A549 (cell line): ENCODE results near the gene MAN1C1. TPM values are rescaled to one million over a fixed set of nuclear protein-coding genes. Genes with fewer than 3 reads are reported as not detected.
A peak's percentile ranks its signal among the peaks of the same experiment; 100 is the strongest.

ENCODE experiments used
- ATAC-seq, 2 experiments: fragments of 200-7000 bp in 1 of 2; fragments of >200 bp in 1 of 2; cut with Nextera tagmentation in 1 of 2; cut with Tn5 transposase in 1 of 2; 3 replicates each; pipeline versions ENCODE4 v1.8.0 to v1.9.1; 2018 to 2020; ENCODE audit warnings: mild to moderate bottlenecking in 1 of 2, moderate library complexity in 1 of 2
- CTCF ChIA-PET: fragments of 300-600 bp; sonication (Branson Sonifier 250); formaldehyde crosslinking; extraction: SDS; loops from one replicate; lab custom pipeline; 2021; ENCODE audit warnings: antibody characterized with exemption, inconsistent platforms; lab: Yijun Ruan, JAX
- POLR2A ChIA-PET: fragments of 350-600 bp; formaldehyde crosslinking; extraction: SDS; loops from one replicate; lab custom pipeline; 2021; ENCODE audit warnings: antibody characterized with exemption, inconsistent platforms; lab: Yijun Ruan, JAX
- DNase-seq, 2 experiments: peaks; one replicate each; pipeline versions ENCODE4 v3.0.0 to v3.0.0-alpha.2; 2011 to 2016; ENCODE audit warnings: low read depth in 1 of 2, low spot score in 1 of 2
- FAIRE-seq: peaks from 2 replicates; lab custom pipeline; 2011; peaks lifted over from hg19 to GRCh38; lab: Jason Lieb, UNC
- H3K27ac ChIP-seq, 2 experiments: fragments of >200 bp; sonication (Bioruptor Twin); formaldehyde crosslinking; 3 replicates each; pipeline ENCODE4 v1.5.1; 2016 to 2017
- H3K4me1 ChIP-seq: fragments of >200 bp; sonication (Bioruptor Twin); formaldehyde crosslinking; 3 replicates; pipeline ENCODE4 v1.6.1; 2016
- H3K4me2 ChIP-seq: fragments of >200 bp; sonication (Bioruptor Twin); formaldehyde crosslinking; 3 replicates; pipeline ENCODE4 v1.6.1; 2016
- H3K4me3 ChIP-seq: fragments of >200 bp; sonication (Bioruptor Twin); formaldehyde crosslinking; 3 replicates; pipeline ENCODE4 v1.5.1; 2016
- H3K9me3 ChIP-seq: fragments of >200 bp; sonication (Bioruptor Twin); formaldehyde crosslinking; 3 replicates; pipeline ENCODE4 v1.6.1; 2016
- BHLHE40 ChIP-seq: IDR thresholded peaks from 2 replicates; pipeline ENCODE4 v1.6.1; 2012; ENCODE audit warnings: low read depth, low read length, inconsistent platforms
- CBX8 ChIP-seq: fragments of 200-600 bp; sonication (generic); IDR thresholded peaks from 2 replicates; pipeline ENCODE4 v1.6.1; 2016
- CEBPB ChIP-seq, 2 experiments: fragments of >200 bp in 1 of 2; sonication (Bioruptor Twin) in 1 of 2; formaldehyde crosslinking in 1 of 2; IDR thresholded peaks; 2 replicates each; pipeline ENCODE4 v1.6.1; 2012 to 2016
- FOSB ChIP-seq: fragments of 250-450 bp; sonication (Bioruptor Pico); IDR thresholded peaks from 2 replicates; pipeline ENCODE4 v1.5.0; 2020; ENCODE audit warnings: mild to moderate bottlenecking, moderate library complexity
- HOXB13 ChIP-seq: fragments of 250-450 bp; sonication (Bioruptor Pico); IDR thresholded peaks from 2 replicates; pipeline ENCODE4 v1.5.0; 2020; ENCODE audit warnings: low read depth, mild to moderate bottlenecking, moderate library complexity
- HOXB5 ChIP-seq: fragments of 250-450 bp; sonication (Bioruptor Pico); IDR thresholded peaks from 2 replicates; pipeline ENCODE4 v1.5.0; 2020; ENCODE audit warnings: mild to moderate bottlenecking, moderate library complexity
- JUN ChIP-seq, 2 experiments: fragments of >200 bp; sonication (Bioruptor Twin); formaldehyde crosslinking; IDR thresholded peaks; 2 replicates in 1 of 2; 3 replicates in 1 of 2; pipeline ENCODE4 v1.6.1; 2016 to 2017
- KDM5A ChIP-seq: fragments of 200-600 bp; sonication (generic); IDR thresholded peaks from 2 replicates; pipeline ENCODE4 v1.6.1; 2016; ENCODE audit warnings: antibody characterized with exemption, mild to moderate bottlenecking
- MAZ ChIP-seq: fragments of 150-350 bp; IDR thresholded peaks from 2 replicates; pipeline ENCODE4 v1.6.1; 2014; ENCODE audit warnings: antibody characterized with exemption, low read depth, low read length, borderline replicate concordance
- NR3C1 ChIP-seq: fragments of >200 bp; sonication (Bioruptor Twin); formaldehyde crosslinking; IDR thresholded peaks from 3 replicates; pipeline ENCODE4 v1.6.1; 2017
- PHF8 ChIP-seq: fragments of 200-600 bp; sonication (generic); IDR thresholded peaks from 2 replicates; pipeline ENCODE4 v1.6.1; 2016; ENCODE audit warnings: low read depth, mild to moderate bottlenecking, antibody characterized with exemption, moderate library complexity, borderline replicate concordance
- POLR2A ChIP-seq: IDR thresholded peaks from 2 replicates; pipeline ENCODE4 v1.6.1; 2012; ENCODE audit warnings: mild to moderate bottlenecking, low read length
- POLR2AphosphoS2 ChIP-seq: conservative IDR thresholded peaks from 2 replicates; pipeline ENCODE4 v1.6.1; 2012; ENCODE audit warnings: low read length, improper control_type of control experiment, inconsistent platforms
- RARB ChIP-seq: fragments of 250-450 bp; sonication (Bioruptor Pico); IDR thresholded peaks from 2 replicates; pipeline ENCODE4 v1.8.0; 2021; ENCODE audit warnings: mild to moderate bottlenecking, moderate library complexity
- RCOR1 ChIP-seq: fragments of 150-350 bp; IDR thresholded peaks from 2 replicates; pipeline ENCODE4 v1.6.1; 2014; ENCODE audit warnings: antibody characterized with exemption, low read length, low read depth
- REST ChIP-seq: fragments of 200-600 bp; sonication (generic); IDR thresholded peaks from 2 replicates; pipeline ENCODE4 v1.6.1; 2016; ENCODE audit warnings: antibody characterized with exemption, mild to moderate bottlenecking, moderate library complexity
- RFX5 ChIP-seq: fragments of 450-650 bp; IDR thresholded peaks from 2 replicates; pipeline ENCODE4 v1.7.1; 2014; ENCODE audit warnings: antibody characterized with exemption, mild to moderate bottlenecking, moderate library complexity
- RNF2 ChIP-seq: fragments of 200-600 bp; sonication (generic); IDR thresholded peaks from 2 replicates; pipeline ENCODE4 v1.6.1; 2016; ENCODE audit warnings: low read depth, mild to moderate bottlenecking, antibody characterized with exemption, moderate library complexity, borderline replicate concordance
- SREBF2 ChIP-seq: fragments of 450-650 bp; IDR thresholded peaks from 2 replicates; pipeline ENCODE4 v1.6.1; 2014; ENCODE audit warnings: mild to moderate bottlenecking, moderate library complexity
- ZC3H11A ChIP-seq: fragments of 450-650 bp; IDR thresholded peaks from 2 replicates; pipeline ENCODE4 v1.6.1; 2014; ENCODE audit warnings: antibody characterized with exemption, mild to moderate bottlenecking
- ZNF302 ChIP-seq: fragments of 250-450 bp; sonication (Bioruptor Pico); IDR thresholded peaks from 2 replicates; pipeline ENCODE4 v1.9.0; 2021; ENCODE audit warnings: inconsistent platforms, mild to moderate bottlenecking, moderate library complexity
- ZSCAN20 ChIP-seq: fragments of 250-450 bp; sonication (Bioruptor Pico); IDR thresholded peaks from 2 replicates; pipeline ENCODE4 v1.8.0; 2022; ENCODE audit warnings: mild to moderate bottlenecking, moderate library complexity
- WGBS: methylation state at CpG from one replicate; pipeline ENCODE4 v1.1.6; 2017; ENCODE audit errors: missing lambda C conversion rate; 5-methylcytosine and 5-hydroxymethylcytosine counted together
- polyA plus RNA-seq, 4 experiments: library from polyadenylated mRNA; depleted of rRNA in 3 of 4; stranded (reverse); fragments of >200 nt; fragmentation: RNase III in 1 of 4; extraction: RNeasy Plus Mini Kit Qiagen cat#74134 plus additional on column Dnase treatment in 1 of 4; gene quantifications; 2 replicates in 3 of 4; 3 replicates in 1 of 4; pipeline ENCODE4 v1.2.3, GENCODE V29; 2011 to 2017
- TF ChIP-seq, protein P1 (sequence below): fragments of >200 bp; sonication (Bioruptor Twin); formaldehyde crosslinking; IDR thresholded peaks from 2 replicates; pipeline ENCODE4 v1.6.1; 2016
- TF ChIP-seq, protein P2 (sequence below): IDR thresholded peaks from 2 replicates; pipeline ENCODE4 v1.6.1; 2012
- TF ChIP-seq, protein P3 (sequence below): fragments of 250-450 bp; sonication (Bioruptor Pico); IDR thresholded peaks from 2 replicates; pipeline ENCODE4 v1.5.0; 2020; ENCODE audit warnings: low read depth, mild to moderate bottlenecking, moderate library complexity
- TF ChIP-seq, protein P4 (sequence below): fragments of 450-650 bp; IDR thresholded peaks from 2 replicates; pipeline ENCODE4 v1.6.1; 2014; ENCODE audit warnings: antibody characterized with exemption

The MAN1C1 gene
- polyA plus RNA-seq, 2 of the 4 experiments (the other 2 are of a cell fraction) = 0.22 to 0.27 TPM

GRCh38 chr1:25679171-25679570 lies 62.6 kb downstream of the MAN1C1 start:
- CTCF ChIA-PET = no interaction called here
- Histone ChIP-seq H3K4me3 (no peak overlapping the region), H3K4me2 (no peak overlapping the region)
- FAIRE-seq (no peak), DNase-seq (no peak)
- no peak for TF ChIP-seq RCOR1
- TF ChIP-seq HOXB13 = no peak
- no peak for TF ChIP-seq ZSCAN20
- TF ChIP-seq RARB (CRISPR knock-in tag) = no peak
- TF ChIP-seq, all 56 proteins: peak for 0
- H3K4me1 ChIP-seq = 0 out of 3 replicates have a peak, but pooled peaks cover 3% of the 10 kb centered on the region
- WGBS = 44% methylated on average over 2 of the region's 2 CpGs
- POLR2A ChIA-PET = no interaction called here
- no peaks in the 10 kb centered on the region for H3K9me3 ChIP-seq
- no peak overlapping the region for H3K27ac ChIP-seq
- ATAC-seq = no peak

- 81% methylated on average over 4 of the region's 4 CpGs for WGBS
- no peak overlapping the region; a peak in 1 of 6 replicates for H3K27ac ChIP-seq
- POLR2A ChIA-PET = no interaction called here
- no peaks in the 10 kb centered on the region for H3K9me3 ChIP-seq
- no peak for FAIRE-seq
- no peak overlapping the region for H3K4me2 ChIP-seq
- 0 out of 3 replicates have a peak, but pooled peaks cover 3% of the 10 kb centered on the region for H3K4me1 ChIP-seq
- H3K4me3 ChIP-seq = no peak overlapping the region
- TF ChIP-seq, protein P1, sequence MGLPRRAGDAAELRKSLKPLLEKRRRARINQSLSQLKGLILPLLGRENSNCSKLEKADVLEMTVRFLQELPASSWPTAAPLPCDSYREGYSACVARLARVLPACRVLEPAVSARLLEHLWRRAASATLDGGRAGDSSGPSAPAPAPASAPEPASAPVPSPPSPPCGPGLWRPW = no peak
- TF ChIP-seq RARB (CRISPR knock-in tag) = no peak
- TF ChIP-seq, all 56 proteins: peak for 0
- DNase-seq (no peak), ATAC-seq (no peak)
- CTCF ChIA-PET = no interaction called here
These were observed 64.1 kb downstream of the MAN1C1 start for GRCh38 chr1:25680701-25681100.

DNA sequence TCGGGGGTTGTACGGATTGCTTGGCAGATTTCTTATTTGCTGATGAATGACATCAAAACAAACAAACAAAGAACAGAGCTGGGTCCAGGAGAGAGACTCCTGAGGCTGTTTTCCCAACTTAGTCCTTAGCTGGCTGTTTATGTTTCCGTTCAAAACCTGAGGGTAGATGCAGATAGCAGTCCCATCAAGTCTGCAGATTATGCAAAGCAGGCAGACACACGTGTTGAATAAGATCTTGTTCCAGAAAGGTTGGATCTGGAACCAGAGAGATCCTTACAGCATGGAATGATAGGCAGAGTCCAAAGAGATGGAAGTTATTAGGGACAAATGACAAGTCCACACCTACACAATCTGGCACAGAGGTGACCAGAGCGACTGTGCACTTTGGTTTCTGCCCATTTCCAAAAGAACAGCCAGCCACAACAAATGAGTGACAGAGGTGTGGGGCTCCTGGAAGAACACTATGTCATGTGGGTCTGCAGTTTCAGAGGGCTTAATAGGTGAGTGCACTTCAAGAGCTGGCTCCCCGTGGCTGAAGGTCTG lies 65.5 kb downstream of the MAN1C1 start:
- ChIA-PET POLR2A (interaction anchor here (0.6 kb wide), 1 partner anchor 175 kb away, joined by 6 read pairs; no protein-coding TSS in a partner anchor), CTCF (interaction anchor here (0.8 kb wide), 1 partner anchor 92 kb away, joined by 3 read pairs; no protein-coding TSS in a partner anchor)
- Histone ChIP-seq H3K4me1 (0 out of 3 replicates have a peak, but pooled peaks cover 3% of the 10 kb centered on the region), H3K4me3 (no peak overlapping the region), H3K4me2 (no peak overlapping the region; the same call in 2 of the 3 replicates), H3K27ac (peak overlapping the region in 1 of 2 experiments; percentile 33; a peak in 1 of 6 replicates), H3K9me3 (no peaks in the 10 kb centered on the region)
- TF ChIP-seq FOSB (no peak), POLR2A (no peak), RFX5 (no peak), POLR2AphosphoS2 (no peak), ZC3H11A (no peak), MAZ (no peak), HOXB5 (CRISPR knock-in tag) (no peak), JUN (IDR thresholded peaks at IDR 0.05) (no peak), ZSCAN20 (no peak), ZNF302 (CRISPR knock-in tag) (no peak), BHLHE40 (no peak), SREBF2 (no peak), NR3C1 (no peak), RNF2 (no peak), PHF8 (no peak)
- TF ChIP-seq, protein P2, sequence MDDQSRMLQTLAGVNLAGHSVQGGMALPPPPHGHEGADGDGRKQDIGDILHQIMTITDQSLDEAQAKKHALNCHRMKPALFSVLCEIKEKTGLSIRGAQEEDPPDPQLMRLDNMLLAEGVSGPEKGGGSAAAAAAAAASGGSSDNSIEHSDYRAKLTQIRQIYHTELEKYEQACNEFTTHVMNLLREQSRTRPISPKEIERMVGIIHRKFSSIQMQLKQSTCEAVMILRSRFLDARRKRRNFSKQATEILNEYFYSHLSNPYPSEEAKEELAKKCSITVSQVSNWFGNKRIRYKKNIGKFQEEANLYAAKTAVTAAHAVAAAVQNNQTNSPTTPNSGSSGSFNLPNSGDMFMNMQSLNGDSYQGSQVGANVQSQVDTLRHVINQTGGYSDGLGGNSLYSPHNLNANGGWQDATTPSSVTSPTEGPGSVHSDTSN = no peak
- 30% methylated on average over 6 of the region's 6 CpGs for WGBS
- no peak for FAIRE-seq
- no peak for DNase-seq
- peak in 1 of 2 experiments; percentile 38; a peak in 2 of 6 replicates for ATAC-seq

DNA sequence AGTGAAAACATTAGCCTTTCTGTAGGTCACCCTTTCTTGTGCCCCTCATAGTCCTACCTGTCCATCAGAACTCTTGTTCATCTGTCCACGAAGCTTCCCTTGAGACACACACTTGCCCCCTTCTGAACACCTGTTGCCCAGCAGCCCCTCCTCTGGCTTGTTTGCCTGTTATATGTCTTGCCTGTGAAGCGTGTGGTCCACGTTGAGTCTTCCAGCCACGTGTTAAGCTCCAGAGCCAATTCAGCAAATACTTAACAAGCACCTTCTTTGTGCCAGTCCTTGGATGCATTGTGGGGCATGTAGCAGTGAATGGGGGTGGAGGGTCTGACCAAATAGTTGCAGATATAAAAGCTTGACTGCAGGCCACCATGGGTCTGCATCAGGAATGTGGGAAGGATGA lies 66.6 kb downstream of the MAN1C1 start:
- ChIA-PET POLR2A (no interaction called here), CTCF (interaction anchor here (0.8 to 1.1 kb wide), 3 partner anchors 61 to 117 kb away, joined by 3 read pairs; partner anchors contain the start of gene SELENON)
- no peak overlapping the region for H3K4me3 ChIP-seq
- 38% methylated on average over 4 of the region's 4 CpGs for WGBS
- DNase-seq = no peak
- ATAC-seq = no peak
- no peaks in the 10 kb centered on the region for H3K9me3 ChIP-seq
- no peak for FAIRE-seq
- 0 out of 3 replicates have a peak, but pooled peaks cover 3% of the 10 kb centered on the region for H3K4me1 ChIP-seq
- no peak overlapping the region for H3K4me2 ChIP-seq
- H3K27ac ChIP-seq = no peak overlapping the region; a peak in 1 of 6 replicates
- TF ChIP-seq, protein P3, sequence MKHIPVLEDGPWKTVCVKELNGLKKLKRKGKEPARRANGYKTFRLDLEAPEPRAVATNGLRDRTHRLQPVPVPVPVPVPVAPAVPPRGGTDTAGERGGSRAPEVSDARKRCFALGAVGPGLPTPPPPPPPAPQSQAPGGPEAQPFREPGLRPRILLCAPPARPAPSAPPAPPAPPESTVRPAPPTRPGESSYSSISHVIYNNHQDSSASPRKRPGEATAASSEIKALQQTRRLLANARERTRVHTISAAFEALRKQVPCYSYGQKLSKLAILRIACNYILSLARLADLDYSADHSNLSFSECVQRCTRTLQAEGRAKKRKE (CRISPR knock-in tag) = no peak
- TF ChIP-seq KDM5A (no peak), ZC3H11A (no peak), CEBPB (IDR thresholded peaks at IDR 0.05) (no peak), CBX8 (no peak), REST (no peak)
- TF ChIP-seq, protein P4, sequence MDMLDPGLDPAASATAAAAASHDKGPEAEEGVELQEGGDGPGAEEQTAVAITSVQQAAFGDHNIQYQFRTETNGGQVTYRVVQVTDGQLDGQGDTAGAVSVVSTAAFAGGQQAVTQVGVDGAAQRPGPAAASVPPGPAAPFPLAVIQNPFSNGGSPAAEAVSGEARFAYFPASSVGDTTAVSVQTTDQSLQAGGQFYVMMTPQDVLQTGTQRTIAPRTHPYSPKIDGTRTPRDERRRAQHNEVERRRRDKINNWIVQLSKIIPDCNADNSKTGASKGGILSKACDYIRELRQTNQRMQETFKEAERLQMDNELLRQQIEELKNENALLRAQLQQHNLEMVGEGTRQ = no peak
